Muscle of arm (tissue), 14 donors: ENCODE data around the gene RUNDC3A. TPM values are rescaled to one million over a fixed set of nuclear protein-coding genes. Genes with fewer than 3 reads are reported as not detected.

Experiments
- DNase-seq: peaks from one replicate; pipeline ENCODE4 v3.0.0-alpha.2; 2013
- long read RNA-seq, 11 donors: transcript quantifications; one replicate each; lab custom pipeline, GENCODE V29; 2026
- polyA plus RNA-seq, 12 donors: library from polyadenylated mRNA; unstranded; fragments of 120-200 nt; gene quantifications; one replicate each; pipeline ENCODE4 v1.2.1, GENCODE V29; 2013; ENCODE audit not compliant: insufficient read length in 12 of 12

The RUNDC3A gene
- 10 to 100 TPM in 1 of 12 donors, 1 to 10 TPM in 5, under 1 TPM in 4, not detected in 2; 0.72 to 14.2 (median 1.7) TPM for polyA plus RNA-seq
- long read RNA-seq, donor 1, partial matches to known transcripts: 0 of 4 reads
- long read RNA-seq, donor 1, other reads (novel, unspliced or antisense): 0 of 4 reads
- long read RNA-seq, donor 2, partial matches to known transcripts: 12 of 42 reads
- long read RNA-seq, donor 2, other reads (novel, unspliced or antisense): 30 of 42 reads
- long read RNA-seq, donor 3: 0 reads
- long read RNA-seq, donor 4: 0 reads
- long read RNA-seq, donor 5: 0 reads
- long read RNA-seq, donor 6: 0 reads
- long read RNA-seq, donor 7: 0 reads
- long read RNA-seq, donor 8: 0 reads
- long read RNA-seq, donor 9, partial matches to known transcripts: 0 of 1 reads
- long read RNA-seq, donor 9, other reads (novel, unspliced or antisense): 0 of 1 reads
- long read RNA-seq, donor 10, partial matches to known transcripts: 0 of 1 reads
- long read RNA-seq, donor 10, other reads (novel, unspliced or antisense): 0 of 1 reads
- long read RNA-seq, donor 11, partial matches to known transcripts: 32 of 34 reads
- long read RNA-seq, donor 11, other reads (novel, unspliced or antisense): 0 of 34 reads

- DNase-seq: peak; percentile 92
These were observed at the start of gene RUNDC3A for GRCh38 chr17:44308320-44308818. Gene RUNDC3A, plus strand, starts transcription at chr17:44308601. Its CDS starts 232 bp downstream, at chr17:44308833.

- no peak for DNase-seq
These were observed 49.5 kb upstream of the RUNDC3A start for GRCh38 chr17:44258811-44259351.

- no peak for DNase-seq
These were observed 48.1 kb upstream of the RUNDC3A start for GRCh38 chr17:44260296-44260695.

DNA sequence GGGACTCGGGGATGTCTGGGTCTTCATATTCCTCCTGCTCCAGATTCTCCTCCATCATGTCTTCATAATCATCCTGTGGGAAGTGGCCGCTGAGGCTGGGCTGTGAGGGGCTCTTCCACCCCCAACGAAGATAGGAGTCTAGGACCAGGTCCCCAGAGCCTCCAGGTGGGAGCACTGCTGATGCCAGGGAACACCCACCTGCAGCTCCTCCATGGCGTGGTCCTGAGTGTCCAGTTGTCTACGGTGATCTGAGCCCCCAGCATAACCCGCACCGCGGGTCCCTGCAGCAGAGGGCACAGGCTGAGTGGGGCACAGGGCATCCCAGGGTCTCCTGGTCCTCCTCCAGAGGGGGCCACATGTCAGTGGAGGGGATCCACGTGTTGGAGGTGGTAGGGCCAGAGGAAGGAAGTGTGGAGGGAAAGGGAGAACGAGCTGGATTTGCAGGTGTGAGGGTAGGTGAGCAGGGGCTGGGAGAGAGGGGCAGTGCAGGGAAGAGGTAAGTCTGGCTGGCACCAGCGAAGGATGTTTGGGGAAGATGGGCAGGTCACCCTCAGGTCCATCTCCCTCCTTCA lies 45.7 kb upstream of the RUNDC3A start:
- DNase-seq: no peak

- DNase-seq: no peak
These were observed 45.0 kb upstream of the RUNDC3A start for GRCh38 chr17:44263345-44263902.

DNA sequence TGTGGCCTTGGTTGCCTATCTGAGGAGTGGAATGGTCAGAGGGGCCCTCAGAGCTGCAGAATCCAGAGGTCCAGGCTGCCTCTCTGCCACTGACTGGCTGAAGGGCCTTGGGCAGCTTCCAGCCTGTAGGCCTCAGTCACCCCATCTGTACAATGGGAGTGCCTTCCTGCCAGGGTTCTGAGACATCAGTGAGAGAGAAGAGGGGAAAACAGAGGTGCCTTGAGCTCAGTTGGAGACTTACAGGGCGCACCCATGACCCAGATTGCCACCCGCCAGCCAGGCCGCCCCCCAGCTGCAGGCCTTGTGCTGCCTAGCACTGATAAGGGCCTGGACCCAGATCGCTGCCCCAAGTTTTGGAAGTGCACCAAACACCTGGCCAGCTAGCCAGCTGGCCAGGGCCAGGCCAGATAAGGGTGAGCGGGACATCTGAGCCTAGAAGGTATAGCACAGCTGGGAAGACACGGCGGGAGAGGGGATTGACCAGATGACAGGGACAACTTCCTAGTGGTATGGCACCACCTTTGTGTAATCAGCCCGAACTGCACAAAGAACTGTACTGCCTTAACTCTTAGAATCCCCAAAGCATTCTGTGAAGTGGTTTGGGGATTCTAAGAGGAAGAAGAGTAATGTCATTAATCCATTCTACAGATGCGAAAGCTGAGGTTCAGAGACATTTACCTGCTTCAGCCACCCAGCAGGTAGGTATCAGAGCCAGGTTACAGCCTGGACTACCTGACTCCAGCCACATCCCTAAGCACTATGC lies 41.8 kb upstream of the RUNDC3A start:
- no peak for DNase-seq

- DNase-seq: no peak
These were observed 41.3 kb upstream of the RUNDC3A start for GRCh38 chr17:44267165-44267455.

DNA sequence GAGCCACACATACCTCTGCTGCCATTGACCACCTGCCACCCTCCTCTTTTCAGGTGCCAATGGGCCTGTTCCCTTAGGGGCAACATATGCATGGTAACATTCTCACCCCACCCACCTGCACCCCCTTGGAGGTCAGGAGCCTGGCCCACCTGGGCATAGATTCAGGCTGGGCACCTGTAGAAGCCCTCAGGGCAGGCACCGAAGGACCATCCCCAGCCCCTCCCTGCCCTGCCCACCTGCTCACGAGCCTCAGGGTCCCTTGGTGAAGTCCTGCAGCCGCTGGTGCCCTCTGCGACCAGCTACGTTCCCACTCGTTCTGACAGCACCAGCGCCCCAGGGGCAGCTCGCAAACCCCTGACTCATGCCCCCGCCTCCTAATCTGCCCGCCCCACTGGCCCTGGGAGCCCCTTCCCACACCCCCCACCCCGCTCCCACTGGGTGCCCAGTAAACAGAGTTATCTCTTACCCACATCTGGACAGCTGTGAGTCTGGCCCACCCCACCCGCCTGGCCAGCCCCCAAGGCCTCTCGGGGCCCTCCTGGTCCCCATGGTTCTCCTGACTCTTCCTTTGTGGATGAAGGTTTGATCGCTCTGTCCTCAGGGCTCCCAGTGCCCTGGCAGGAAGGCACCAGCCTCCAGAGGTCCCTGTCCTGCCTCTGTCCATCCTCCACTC lies 40.4 kb upstream of the RUNDC3A start, which contains the start of gene SLC4A1:
TSS of gene SLC4A1 (minus strand) at position 318 of the 673 bp plus-strand sequence. CDS start 5,269 bp downstream, outside the sequence.
- no peak for DNase-seq

DNA sequence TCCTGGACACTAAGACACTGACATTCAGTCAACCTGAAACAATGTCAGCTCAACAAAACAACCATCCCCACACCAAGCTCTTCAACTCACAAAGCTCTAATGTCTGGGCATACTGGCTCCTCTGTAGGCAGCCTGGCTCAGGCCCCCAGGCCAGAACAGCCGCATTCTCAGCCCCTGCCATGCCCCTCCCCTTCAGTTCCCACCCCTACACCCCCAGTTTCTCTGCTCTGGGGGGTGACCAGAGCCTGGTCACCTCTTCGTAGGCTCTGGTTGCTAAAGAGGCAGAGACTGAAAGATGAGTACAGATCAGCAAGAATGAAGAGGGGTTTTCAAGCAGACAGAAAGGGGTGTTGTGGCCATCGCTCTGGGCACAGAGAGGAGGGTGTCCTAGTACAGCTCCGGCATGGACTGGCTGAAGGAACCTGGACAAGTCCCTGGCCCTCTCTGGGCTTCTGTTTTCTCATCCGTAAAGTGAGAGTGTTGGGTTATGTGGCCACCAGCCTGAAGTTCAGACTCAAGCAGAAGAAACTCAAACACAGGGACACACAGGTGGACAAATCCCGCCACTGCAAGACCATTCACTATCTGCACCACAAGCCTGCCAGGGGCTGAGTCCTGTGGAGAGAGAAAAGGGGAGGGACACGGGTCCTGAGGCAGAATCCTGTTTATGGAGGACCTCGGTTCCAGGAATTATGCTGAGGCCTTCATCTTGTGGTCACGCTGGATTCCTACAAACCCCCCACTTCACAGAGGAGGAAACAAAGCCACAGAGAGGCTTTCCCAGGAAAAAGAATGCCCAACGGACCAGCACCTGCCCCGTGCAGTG lies 39.5 kb upstream of the RUNDC3A start:
- no peak for DNase-seq

DNA sequence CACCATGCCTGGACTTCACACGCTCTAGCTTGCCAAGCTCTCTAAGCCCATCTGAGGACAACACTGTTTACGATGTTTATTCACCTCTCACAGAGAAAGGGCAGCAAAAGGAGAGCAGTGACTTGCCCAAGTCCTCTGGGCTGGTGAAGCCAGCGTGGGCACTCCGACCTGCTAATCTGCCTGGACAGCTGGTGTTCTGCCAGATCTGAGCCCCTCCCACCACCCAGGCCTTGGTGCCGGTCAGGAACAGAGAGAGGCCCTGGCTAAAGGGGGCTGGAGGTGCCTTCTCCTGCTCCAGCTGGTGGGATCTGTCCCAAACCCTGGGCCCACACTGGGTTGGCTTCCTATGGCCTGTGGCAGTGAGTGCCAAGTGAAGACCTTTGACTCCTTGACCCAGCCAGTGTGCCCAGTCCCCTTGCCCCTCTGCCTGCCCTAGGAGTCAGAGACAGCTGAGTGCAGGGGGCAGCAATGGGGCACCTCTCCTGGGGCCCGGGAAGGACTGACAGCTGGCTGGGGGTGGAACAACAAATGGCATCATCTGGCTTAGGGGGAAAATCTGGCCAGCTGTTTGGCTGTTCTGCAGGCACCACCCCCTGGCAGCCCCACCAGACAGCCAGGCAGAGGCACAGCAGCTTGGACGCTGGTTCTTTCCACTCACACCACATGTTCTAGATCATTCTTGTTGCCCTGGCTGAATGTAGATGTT lies 38.7 kb upstream of the RUNDC3A start:
- DNase-seq: peak; percentile 26

GRCh38 chr17:44272321-44272951 lies 36.0 kb upstream of the RUNDC3A start:
- no peak for DNase-seq

DNA sequence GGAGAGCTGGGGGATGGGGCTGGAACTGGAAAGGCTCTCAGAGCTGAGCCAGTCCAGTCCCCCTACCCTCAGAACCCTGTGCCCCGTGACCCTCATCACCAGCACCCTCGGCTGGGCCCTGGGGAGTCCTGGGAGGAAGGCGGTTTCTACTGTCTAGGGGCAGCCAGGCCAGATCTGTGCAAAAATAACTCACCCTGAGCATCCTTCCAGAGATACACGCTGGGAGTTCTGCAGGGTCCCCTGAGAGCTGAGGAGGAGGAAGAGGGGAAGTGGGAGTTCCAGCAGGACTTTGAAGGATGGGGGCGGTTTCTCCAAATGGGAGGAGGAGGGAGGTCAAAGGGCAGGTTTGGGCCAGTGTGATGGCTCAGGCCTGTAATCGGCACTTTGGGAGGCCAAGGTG lies 35.4 kb upstream of the RUNDC3A start:
- no peak for DNase-seq

DNA sequence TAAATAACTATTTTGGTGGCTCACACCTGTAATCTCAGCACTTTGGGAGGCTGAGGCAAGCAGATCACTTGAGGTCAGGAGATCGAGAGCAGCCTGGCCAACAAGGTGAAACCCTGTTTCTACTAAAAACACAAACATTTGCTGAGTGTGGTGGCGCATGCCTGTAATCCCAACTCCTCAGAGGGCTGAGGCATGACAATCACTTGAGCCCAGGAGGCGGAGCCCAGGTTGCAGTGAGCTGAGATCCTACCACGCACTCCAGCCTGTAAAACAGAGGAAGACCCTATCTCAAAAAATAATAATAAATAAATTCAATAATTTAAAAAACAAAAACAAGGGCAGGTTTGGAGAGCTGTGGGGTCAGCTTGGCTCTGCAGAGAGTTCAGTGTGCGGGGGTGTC lies 34.8 kb upstream of the RUNDC3A start:
- no peak for DNase-seq

DNA sequence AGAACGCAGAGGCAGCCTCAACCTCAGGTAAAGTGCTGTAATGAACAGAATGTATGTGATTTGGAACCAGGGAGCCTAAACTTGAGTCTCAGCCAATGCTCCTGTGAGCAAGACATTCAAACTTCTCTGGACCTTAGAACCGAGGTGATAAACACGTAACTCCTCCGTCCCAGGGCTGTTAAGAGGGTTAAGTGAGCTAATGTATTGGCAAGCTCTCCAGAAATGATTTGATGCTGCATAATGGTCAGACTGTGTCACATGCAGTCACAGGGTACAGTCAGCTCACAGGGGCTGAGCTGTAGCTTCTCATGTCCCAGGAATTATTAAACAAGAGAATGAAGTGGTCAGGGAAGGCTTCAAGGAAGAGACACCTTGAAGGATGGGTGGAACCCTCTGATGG lies 30.4 kb upstream of the RUNDC3A start:
- DNase-seq: no peak

DNA sequence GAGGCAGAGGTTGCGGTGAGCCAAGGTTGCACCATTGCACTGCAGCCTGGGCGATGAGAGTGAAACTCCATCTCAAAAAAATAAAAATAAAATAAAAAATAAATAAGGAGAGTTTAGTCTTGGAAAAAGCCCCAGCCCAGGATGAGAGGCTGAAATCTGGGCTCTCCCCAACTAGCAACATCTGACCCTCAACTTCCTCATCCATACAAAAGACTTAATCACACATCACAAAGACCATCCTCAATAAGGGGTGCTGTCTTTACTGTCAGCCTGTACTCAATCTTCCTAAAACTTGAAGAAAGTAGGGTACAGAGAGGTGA lies 29.1 kb upstream of the RUNDC3A start:
- DNase-seq: no peak

- peak; percentile 32 for DNase-seq
These were observed 28.6 kb upstream of the RUNDC3A start for GRCh38 chr17:44279666-44280391.

GRCh38 chr17:44280392-44280937 lies 27.9 kb upstream of the RUNDC3A start:
- no peak for DNase-seq

DNA sequence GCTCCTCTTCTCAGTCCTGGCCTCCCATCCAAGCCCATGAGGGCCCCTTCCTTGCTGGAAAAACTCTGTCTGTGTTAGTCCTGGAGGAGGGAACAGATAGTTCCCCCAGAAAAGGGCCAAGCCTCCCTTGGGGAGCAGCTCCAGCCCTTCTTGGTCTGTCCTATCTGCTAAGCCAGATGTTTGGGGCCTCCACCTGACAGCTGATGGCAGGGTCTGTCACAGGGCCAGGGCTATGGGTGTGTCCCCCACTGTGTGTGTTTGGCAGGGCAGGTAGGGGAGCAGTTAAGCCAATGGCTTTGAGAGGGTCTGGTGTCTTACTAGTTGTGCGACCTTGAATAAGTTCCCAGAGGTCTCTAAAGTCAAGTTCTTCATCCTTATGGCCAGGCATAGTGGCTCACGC lies 26.8 kb upstream of the RUNDC3A start:
- no peak for DNase-seq
